Measurements from ENCODE around the gene TAF8.

- no peak for TF ChIP-seq BHLHE40 (IDR thresholded peaks at IDR 0.05; ENCODE audit: borderline replicate concordance)
- no peak for TF ChIP-seq ZNF384 (IDR thresholded peaks at IDR 0.05)
Observed at GRCh38 chr6:42017021-42017643, 33.2 kb upstream of the TAF8 start.
